NCI-H748 (cell line): ENCODE results near the gene CALR.
A peak's percentile ranks its signal among the peaks of the same experiment; 100 is the strongest.
"Not testable (repeated sequence)": the region's sequence is repeated elsewhere in the genome, so short reads cannot be mapped to it uniquely, and the experiment has no call there.

Experiments used
- DNase-seq: peaks from one replicate; lab custom pipeline; 2025; ENCODE audit not compliant: unreplicated experiment; lab: John Stamatoyannopoulos, UW

The CALR gene

DNA sequence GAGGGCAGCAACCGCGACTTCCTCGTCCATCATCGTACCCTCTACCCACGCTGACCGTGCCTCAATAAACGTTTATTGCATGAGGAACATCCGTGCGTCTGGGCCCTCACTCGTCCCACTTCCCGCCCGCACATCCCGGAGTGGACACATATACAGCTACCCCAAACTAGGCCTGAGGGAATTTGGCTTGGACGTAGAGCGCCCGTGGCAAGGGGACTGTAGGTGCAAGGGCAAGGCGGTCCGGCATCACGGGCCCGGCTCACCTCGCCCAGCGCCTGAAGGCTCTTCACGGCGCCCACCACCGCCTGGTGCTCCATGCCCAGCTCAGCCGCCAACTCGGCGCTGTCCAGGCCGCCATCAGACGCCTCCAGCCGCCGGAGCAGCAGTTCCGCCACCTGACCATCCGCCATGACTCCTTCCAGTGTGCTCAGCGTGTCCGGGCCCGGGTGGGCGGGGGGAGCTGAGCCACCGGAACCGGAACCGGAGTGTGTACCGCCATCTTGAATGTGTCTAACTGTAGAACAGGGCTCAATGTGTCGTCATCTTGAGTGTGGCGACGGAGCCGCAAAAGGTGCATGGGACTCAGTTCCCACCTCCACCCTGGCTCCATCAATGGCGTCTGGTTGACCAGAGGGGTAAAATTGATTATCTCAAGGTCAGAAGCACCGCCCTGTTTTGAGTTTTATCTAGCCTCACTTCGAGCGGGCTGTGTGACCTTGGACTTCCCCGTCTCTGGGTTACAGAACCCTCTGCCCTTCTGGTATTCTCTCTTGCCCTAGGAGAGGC, 4.9 kb upstream of the CALR start, which contains the start of gene FARSA:
Gene FARSA, minus strand, starts transcription at position 425 of the 786 bp plus-strand sequence. Its CDS starts 15 bp downstream, at position 410.
- DNase-seq, result peak; percentile 86

DNA sequence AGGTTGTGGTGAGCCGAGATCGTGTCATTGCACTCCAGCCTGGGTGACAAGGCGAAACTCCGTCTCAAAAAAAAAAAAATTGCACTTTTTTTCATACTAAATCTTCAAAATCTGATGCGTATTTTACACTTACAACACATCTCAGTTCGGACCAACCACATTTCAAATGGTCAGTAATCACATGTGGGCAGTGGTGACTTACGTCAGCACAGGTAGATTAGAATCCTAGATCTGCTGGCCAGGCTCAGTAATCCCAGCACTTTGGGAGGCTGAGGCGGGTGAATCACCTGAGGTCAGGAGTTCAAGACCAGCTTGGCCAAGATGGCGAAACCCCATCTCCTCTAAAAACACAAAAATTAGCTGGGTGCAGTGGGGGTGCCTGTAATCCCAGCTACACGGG, 3.3 kb upstream of the CALR start:
- no peak for DNase-seq

DNA sequence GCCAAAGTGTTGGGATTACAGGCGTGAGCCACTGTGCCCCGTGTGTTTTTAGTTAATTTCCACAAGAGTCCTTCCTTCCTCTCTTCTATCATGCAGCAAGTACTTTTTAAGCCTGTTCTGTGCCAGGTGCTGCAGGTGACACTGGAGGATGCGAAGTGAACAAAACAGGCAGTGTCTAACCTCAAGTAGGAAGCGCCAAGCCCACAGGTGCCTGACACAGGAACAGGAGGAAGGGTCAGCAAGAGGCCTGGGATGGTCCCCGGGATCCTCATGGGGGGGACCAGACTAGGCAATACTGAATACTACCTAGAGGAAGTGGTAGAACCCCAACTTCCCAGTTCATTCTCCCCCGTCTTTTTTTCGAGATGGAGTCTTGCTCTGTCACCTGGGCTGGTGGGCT, 1.8 kb upstream of the CALR start:
- DNase-seq, result no peak

DNA sequence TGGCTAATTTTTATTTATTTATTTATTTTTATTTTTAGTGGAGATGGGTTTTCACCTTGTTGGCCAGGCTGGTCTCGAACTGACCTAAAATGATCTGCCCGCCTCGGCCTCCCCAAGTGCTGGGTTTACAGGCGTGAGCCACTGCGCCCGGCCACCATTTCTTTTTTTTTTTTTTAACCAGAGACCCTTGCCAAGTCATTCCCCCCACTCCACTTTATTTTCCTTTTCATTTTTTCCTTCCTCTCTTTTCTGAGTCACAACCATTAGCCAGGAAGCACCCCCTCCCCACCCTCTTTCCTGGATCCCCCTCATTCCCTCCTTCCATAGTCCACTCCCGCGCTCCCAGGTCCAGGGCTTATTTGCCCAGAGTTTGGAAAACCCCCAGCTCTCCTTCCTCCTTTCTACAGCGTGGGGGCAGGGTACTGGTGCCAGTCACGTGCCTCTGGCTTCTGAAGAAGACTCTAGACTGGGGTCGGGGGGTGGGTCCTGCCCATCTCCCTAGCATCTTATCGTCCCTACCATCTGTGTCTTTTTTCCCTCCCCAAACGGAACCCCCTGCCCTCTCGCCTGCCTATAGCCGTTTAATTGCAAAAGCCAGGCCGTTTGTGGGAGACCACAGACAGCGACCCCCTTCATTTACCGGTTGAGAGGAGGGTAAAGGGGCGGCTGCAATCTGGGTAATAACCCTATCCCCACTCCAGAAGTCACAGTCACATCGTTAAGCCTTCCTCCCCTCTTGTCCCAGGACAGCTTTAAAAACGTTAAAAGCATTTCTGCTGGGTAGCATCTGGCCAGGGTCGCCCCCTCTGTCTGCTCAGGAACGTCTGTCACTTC, 1.1 kb upstream of the CALR start:
- DNase-seq, result peak; percentile 18

DNA sequence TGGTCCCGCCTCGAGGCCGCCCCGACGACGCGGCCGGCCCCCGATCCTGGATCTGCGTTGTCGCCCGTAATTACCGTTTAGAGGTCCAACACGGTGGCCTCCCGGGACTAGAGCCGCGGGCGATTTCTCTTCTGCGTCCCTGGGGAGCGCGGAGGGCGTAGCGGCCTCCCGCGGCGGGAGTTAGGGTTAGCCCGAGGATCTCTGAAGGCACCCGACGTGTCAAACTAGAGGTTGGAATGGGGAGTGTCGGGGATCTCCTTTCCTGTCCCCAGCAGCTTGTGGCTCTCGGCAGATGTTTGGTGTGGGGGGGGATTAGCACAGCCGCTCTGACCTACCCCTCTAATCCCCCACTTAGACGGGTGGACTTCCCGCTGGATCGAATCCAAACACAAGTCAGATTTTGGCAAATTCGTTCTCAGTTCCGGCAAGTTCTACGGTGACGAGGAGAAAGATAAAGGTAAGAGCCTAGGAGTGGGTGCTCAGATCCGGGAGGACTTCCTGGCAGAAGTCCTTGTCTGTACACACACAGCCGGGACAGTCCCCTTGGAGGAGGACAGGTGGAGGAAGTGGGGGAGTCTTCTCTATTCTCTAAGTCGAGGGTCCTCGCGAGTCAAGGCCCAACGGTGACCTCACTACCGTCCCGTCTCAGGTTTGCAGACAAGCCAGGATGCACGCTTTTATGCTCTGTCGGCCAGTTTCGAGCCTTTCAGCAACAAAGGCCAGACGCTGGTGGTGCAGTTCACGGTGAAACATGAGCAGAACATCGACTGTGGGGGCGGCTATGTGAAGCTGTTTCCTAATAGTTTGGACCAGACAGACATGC, 581 bp downstream of the CALR start:
- peak; percentile 50 for DNase-seq

DNA sequence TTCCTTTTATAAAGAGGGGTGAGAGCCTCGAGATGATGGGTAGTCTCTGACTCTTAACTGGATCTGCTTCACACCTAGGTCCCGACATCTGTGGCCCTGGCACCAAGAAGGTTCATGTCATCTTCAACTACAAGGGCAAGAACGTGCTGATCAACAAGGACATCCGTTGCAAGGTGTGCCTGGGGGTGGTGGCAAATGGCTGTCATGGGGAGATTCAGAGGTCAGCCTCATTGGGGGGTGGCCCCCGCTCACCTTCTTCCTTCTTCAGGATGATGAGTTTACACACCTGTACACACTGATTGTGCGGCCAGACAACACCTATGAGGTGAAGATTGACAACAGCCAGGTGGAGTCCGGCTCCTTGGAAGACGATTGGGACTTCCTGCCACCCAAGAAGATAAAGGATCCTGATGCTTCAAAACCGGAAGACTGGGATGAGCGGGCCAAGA, 1.6 kb downstream of the CALR start:
- DNase-seq, result no peak

DNA sequence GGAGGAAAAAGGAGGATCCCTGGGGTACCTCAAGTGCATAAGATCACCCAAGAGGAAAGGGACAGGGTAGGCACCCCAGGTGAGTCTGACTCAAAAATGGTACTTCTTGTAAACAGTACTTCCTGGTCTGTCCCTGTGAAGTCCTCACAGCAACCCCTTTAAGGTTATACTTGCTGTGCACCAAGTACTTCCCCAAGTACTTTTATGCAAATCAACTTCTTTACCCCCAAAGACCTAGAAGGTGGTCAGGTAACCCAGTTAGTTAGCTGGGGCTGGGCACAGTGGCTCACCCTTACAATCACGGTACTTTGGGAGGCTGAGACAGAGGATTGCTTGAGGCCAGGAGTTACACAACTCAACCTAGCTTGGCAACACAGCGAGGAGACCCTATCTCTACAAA, 2.5 kb downstream of the CALR start:
- DNase-seq, result no peak

DNA sequence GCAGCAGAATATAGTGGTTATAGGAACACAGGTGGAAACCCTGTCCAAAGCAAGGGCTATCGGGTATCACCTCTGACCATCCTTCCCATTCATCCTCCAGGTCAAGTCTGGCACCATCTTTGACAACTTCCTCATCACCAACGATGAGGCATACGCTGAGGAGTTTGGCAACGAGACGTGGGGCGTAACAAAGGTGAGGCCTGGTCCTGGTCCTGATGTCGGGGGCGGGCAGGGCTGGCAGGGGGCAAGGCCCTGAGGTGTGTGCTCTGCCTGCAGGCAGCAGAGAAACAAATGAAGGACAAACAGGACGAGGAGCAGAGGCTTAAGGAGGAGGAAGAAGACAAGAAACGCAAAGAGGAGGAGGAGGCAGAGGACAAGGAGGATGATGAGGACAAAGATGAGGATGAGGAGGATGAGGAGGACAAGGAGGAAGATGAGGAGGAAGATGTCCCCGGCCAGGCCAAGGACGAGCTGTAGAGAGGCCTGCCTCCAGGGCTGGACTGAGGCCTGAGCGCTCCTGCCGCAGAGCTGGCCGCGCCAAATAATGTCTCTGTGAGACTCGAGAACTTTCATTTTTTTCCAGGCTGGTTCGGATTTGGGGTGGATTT, 5.1 kb downstream of the CALR start:
- no peak for DNase-seq

DNA sequence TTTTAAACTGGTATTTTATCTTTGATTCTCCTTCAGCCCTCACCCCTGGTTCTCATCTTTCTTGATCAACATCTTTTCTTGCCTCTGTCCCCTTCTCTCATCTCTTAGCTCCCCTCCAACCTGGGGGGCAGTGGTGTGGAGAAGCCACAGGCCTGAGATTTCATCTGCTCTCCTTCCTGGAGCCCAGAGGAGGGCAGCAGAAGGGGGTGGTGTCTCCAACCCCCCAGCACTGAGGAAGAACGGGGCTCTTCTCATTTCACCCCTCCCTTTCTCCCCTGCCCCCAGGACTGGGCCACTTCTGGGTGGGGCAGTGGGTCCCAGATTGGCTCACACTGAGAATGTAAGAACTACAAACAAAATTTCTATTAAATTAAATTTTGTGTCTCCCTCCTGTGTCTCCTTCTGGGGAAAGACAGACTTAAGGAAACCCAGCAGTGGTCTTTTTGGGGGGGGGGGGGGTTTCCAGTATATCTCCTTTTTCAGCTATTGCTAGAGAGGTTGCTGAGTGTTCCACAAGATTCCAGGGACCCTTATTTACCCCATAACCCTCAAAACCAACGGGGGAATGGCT, 5.8 kb downstream of the CALR start:
- DNase-seq, result no peak

DNA sequence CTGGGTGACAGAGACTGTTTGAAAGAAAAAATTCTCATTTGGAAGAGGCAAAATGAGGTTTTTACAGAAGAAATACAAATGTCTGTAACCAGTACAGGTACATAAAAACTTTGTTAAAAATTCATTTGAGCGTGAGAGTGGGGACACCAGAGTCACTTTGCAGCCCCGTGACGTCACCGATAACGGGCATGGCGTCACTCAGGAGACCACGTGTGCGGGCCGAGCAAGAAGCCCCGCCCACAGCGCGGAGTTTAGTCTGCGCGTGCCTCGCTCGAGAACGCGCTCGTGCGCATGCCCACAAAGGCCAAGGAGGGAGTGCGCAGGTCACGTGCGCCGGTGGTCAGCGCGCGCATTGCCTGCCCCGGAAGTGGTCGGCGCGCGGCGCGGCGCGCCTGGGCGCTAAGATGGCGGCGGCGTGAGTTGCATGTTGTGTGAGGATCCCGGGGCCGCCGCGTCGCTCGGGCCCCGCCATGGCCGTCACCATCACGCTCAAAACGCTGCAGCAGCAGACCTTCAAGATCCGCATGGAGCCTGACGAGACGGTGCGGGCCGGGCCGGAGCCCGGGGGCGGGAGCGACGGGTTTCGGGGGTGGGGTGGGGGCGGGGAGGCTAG, 7.2 kb downstream of the CALR start, which contains the start of gene RAD23A:
Gene RAD23A, plus strand, starts transcription at position 384 of the 613 bp plus-strand sequence. Its CDS starts 87 bp downstream, at position 471.
- peak; percentile 96 for DNase-seq

DNA sequence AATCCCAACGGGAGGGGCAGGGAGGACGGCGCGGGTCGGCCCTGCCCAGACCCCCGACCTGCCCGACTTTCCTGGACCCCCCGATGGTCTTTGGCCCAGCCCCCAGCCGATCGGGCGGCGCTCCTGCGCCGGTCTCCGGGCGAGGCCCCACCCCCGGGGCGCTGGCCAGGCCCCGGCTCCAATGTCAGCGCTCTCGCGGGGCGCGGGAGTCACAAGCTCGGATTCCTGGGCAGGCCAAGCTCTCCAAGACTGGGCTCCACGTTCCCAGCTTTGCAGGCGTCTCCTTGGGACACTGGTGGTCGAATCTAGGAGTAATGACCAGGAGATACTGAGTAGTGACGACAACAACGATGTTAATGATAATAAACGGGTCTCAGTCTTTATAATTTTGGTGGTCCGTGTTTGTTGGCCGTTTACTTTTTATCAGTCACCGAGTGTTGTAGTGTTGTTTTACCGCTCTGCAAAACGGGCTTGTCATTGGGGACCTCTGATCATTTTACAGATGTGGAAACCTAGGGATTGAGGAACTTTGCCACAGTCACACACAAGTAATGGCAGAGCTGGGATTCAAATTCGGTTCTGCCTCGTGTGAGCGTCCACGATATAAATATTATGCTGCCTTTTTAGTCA, 7.8 kb downstream of the CALR start:
- DNase-seq, result peak; percentile 62

DNA sequence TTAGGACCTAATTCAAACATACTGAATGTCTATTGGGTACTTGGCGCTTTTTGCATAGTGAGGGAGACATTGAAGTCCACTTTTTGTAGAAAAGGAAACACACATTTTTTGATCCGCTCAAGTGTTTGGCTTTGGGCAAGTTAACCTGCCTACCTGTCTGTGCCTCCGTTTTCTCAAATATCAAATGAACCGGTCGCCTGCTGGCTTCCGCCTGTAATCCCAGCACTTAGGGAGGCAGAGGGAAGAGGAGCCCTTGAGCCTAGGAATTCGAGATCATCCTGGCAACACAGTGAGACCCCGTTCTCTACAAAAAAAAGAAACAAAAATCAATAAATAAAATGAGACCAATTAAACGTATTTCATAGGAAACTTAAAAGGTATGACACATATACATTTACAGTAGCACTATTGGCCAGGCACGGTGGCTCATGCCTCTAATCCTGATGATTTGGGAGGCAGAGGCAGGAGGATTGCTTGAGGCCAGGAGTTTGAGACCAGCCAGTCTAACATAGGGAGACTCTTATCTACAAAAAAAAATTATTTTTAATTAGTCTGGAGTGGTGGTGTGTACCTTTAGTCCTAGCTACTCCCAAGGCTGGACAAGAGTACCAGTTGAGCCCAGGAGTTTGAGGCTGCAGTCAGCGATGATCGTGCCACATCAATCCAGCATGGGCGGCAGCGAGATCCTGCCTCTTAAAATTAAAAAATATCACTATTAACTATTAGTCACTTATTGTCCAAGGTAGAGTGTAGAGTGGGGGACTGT, 8.5 kb downstream of the CALR start:
- DNase-seq, result no peak

DNA sequence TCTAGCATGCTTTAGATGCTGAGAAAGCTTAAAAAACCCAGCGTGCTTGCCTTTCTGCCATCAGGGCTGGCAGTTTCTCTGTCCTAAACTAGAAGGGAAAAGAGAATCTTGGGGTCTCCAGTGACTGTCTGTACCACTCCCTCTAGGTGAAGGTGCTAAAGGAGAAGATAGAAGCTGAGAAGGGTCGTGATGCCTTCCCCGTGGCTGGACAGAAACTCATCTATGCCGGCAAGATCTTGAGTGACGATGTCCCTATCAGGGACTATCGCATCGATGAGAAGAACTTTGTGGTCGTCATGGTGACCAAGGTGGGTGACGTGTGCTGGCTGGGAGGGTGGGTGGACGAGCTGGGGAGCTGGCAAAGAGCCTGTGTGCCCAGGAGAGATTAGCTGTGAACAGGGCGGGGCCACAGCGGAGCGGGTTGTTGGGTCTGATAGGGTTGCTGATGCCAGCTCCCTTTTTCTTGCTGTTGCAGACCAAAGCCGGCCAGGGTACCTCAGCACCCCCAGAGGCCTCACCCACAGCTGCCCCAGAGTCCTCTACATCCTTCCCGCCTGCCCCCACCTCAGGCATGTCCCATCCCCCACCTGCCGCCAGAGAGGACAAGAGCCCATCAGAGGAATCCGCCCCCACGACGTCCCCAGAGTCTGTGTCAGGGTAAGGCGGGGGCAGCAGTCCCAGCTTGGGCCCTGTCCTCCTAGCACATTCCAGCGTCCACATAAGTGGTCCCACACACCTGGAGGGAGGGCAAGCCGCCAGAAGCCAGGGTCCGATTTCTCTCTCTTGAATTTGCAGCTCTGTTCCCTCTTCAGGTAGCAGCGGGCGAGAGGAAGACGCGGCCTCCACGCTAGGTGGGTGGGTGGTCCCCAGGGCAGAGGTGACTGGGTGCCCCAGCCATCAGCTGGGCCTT, 9.5 kb downstream of the CALR start:
- DNase-seq, result no peak

DNA sequence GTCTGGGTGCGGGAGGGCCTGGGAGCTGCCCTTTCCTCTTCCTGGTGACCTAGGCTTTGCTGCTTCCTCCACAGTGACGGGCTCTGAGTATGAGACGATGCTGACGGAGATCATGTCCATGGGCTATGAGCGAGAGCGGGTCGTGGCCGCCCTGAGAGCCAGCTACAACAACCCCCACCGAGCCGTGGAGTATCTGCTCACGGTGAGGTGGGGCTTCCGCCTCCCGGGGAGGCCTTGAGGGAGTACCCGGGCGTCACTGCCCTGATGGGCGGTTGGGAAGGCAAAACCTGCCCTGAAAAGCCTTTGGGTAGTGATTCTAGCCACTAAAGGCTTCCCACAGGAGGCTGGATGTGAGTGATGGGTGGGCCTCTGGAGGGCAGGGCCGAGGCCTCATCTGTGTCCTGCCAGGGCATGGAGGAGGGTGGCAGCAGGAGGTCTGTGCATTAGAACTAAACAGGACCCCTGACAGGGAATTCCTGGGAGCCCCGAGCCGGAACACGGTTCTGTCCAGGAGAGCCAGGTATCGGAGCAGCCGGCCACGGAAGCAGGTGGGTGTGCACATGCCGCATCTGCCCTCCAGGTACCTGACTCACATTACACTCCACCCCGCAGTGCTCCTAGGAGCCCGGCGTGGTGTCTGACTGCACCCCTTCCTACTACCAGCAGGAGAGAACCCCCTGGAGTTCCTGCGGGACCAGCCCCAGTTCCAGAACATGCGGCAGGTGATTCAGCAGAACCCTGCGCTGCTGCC, 10.4 kb downstream of the CALR start:
- no peak for DNase-seq

DNA sequence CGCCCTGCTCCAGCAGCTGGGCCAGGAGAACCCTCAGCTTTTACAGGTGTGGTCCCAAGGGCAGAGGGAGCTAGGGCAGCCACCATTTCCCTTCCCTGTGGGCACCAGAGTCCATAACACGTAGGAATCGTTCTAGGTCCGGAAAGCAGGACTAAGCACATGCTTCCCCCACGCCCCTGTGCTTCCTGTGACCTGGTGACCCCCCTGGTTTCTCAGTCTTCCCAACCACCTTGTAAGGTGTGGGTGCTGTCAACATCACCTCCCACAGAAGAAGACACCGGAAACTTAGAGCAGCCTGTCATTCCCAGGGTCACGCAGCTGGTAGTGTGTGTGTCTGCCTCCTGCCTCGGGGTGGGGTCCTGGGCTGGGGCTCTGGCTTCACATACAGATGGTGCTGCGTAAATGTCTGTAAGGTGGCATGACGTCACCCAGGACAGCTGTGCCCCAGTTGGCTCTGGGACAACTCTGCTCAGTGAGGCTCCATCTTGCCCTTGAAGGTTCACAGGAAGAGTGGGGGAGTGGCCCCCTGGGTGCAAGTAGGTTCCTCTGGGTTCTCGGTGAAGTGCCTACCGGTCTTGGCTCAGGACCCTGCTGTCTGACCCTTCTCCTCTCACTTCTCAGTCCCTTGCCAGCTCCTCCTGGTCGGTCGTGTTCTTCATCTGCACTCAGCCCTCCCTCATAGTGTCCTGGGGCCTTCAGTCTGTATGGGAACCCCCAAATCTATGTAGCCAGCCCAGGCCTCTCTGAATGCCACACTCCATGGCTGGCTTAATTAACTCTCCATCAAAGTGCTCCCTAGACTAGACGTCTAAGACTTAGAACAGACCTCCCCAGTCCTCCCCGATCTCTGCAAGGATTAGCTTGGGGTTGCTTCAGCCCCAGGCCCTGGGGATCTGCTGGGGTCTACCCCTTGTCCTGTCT, 11.2 kb downstream of the CALR start:
- no peak for DNase-seq

DNA sequence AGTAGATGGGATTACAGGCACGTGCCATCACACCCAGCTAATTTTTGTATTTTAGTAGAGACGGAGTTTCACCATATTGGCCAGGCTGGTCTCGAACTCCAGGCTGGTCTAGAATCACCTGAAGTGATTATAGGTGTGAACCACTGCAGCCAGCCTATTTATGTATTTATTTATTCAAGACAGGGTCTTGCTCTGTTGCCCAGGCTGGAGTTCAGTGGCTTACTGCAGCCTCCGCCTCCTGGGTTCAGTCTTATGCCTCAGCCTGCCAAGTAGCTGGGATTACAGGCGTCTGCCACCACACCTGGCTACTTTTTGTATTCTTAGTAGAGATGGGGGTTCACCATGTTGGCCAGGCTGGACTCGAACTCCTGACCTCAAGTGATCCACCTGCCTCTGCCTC, 13.6 kb downstream of the CALR start:
- not testable (repeated sequence) for DNase-seq
